ENCODE measurements around the gene PINK1. TPM values are rescaled to one million over a fixed set of nuclear protein-coding genes. Genes with fewer than 3 reads are reported as not detected.
"Not testable (repeated sequence)": the region's sequence is repeated elsewhere in the genome, so short reads cannot be mapped to it uniquely, and the experiment has no call there.

The PINK1 gene
- total RNA-seq, 1 experiment from 2014 or later: 6.7 TPM

DNA sequence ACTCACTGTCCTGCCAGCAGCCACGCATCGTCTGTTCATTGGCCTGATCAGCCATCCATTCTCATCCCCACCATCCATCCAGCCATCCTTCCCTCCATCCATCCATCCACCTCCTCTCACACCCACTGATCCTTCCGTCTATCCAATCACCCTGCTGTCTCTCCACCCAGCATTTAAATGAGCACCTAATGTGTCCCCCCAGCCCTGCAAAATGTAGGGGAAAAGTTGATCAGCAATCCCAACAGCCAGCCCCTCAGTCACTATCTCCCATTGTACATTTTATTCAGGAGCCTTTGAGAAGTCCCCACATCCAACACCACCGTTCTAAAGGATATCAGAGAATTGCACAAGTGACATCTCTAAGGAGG, 39.0 kb downstream of the PINK1 start:
- no peak for DNase-seq (ENCODE audit: extremely low read depth, low read depth)

DNA sequence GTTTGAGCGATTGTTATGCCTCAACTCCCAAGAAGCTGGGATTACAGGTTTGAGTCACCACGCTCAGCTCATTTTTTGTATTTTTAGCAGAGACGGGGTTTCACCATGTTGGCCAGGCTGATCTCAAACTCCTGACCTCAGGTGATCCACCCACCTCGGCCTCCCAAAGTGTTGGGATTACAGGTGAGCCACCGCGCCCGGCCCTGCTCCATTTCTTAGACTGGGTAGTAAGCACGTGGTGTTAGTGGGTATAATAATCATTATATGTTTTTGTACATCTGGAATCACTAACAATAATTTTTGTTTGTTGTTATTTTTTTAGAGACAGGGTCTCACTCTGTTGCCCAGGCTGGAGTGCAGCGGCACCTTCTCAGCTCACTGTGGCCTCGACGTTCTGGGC, 40.4 kb downstream of the PINK1 start:
- not testable (repeated sequence) for DNase-seq (ENCODE audit: extremely low read depth, low read depth)

DNA sequence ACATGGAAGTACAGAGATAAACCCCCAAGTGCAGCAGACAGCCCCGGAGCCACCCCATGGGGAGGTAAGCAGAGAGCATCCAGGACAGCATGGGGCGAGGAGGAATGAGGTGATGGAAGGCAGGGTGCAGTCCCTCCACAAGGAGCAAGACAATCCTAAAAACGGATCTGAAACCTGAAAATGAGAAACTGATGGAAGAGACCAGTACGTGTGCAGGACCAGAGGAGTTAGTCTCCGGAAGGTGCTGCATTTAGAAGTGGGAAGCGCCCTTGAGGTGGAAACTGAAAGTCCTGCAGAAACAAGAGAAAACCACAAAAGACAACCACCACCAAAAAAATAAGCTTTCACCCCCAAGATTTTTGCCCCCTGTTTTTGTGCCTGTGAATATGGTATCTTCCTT, 45.3 kb downstream of the PINK1 start:
- no peak for DNase-seq (ENCODE audit: extremely low read depth, low read depth)

DNA sequence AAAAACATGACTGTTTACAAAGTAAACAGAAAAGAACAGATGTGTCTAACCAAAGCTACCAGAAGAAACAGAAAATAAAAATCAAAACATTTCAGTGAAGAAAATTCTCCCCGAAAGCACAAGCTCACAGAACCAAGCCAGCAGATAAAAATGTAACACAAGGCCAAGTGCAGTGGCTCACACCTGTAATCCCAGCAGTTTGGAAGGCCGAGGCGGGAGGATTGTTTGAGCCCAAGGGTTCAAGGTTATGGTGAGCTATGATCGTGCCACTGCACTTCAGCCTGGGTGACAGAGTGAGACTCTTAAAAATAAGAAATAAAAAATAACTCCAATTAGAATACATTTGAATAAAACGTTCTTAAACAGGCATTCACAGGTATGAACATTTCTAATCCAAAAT, 47.0 kb downstream of the PINK1 start:
- DNase-seq (ENCODE audit: extremely low read depth, low read depth): no peak

DNA sequence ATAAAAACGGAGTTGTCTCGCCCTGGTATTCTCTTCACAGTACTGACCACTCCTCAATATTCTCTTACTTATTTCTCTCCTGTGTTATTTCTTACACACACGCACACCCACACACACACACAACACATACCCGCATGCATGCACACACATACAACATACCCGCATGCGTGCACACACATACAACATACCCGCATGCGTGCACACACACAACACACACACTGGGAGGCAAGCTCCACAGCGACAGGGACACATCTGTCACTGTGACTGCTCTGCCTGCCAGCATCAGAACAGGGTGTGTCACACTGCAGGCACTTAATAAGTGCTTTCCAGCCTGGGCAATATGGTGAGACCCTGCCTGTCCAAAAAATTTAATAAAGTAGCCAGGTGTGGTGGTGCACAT, 48.7 kb downstream of the PINK1 start:
- DNase-seq (ENCODE audit: extremely low read depth, low read depth): no peak

DNA sequence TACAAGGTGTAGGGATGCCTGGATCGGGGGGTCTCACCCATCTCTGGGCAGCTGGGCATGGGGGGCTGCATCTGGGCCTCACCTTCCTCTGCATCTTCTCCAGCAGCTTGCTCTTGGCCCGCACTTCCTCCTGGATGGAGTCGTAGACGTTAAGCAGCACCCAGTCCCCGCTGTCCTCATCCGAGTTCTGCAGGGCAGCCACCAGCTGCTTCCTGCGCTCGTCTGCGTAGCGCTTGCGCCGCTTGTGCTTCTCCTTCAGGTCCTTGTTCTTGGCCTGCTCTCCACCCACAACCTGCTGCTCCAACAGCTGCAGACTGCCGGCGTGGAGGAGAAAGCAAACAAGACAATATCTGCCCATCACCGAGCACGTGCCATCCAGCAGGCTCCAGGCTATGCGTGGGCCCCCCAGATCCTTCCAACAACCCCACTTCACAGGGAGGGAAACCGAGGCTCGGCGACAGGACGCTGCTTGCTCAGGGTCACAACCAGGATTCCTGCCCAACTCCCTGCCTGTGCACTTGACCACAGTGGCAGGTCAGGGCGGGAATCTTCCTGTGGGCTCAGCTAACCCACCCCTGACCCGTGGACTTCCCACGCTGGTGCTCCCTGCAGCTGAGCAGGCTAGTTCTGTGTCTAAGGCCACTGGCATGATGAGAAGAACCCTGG, 49.4 kb downstream of the PINK1 start:
- DNase-seq (ENCODE audit: extremely low read depth, low read depth): no peak

DNA sequence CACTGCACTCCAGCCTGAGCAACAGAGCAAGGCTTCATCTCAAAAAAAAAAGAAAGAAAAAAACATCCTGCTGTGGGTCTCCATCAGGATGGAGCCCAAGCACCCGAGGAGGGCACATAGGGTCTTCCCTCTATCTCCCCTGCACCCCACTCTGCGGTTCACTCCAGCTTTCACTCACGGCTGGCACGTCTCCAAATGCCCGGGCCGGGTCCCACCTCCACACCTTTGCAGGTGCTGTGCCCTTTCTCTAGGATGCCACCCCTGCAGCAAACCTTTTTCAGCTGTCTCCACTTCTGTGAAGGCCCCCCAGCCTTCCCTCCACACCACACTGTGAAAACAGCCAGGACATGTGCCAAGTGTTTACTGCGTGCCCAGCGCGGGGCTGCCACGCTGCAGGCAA, 50.4 kb downstream of the PINK1 start:
- no peak for DNase-seq (ENCODE audit: extremely low read depth, low read depth)

DNA sequence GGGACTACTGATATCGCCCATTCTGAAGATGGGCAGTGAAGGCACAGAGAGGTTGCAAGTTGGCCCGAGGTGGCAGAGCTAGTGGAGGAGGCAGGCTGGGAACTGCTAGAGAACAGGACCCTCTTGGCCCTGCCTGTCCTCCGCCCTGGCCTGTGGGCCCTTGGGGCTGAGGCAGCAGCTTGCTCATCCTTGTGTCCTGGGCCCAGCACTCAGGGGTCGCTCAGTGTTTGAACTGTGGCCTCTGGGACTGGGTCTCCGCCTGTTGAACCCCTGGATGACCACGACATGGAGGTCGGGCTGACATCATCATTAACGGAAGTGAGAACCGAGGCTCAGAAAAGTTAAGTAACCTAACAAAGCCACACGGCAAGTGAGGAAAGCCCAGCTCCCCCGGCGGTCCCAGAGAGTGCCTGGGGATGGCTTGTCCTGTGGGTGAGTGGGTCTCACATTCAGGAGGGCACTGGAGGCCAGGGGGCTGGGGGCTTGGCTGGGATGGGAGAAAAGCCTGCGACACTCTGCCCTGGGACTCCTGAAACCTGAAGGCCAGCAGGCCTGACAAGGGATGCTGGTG, 50.9 kb downstream of the PINK1 start:
- DNase-seq (ENCODE audit: extremely low read depth, low read depth): no peak

DNA sequence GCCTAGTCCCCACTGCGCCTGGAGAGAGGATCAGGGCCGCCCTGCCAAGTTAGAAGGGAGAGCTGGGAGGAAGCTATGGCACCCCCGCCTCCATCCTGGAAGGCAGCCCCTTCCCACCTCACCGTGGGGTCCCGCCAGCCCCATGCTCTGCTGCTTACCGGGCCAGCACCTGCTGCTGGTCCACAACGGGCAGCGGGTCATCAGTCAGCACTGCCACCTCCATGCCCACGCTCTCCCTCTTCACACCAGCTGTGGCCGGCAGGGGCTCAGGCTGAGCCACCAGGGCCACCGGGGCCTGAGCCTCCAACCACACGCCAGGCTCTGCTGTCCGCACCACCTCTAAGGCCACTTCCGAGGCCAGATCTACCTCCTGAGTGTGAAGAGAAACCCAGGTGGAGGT, 51.4 kb downstream of the PINK1 start:
- no peak for DNase-seq (ENCODE audit: extremely low read depth, low read depth)

DNA sequence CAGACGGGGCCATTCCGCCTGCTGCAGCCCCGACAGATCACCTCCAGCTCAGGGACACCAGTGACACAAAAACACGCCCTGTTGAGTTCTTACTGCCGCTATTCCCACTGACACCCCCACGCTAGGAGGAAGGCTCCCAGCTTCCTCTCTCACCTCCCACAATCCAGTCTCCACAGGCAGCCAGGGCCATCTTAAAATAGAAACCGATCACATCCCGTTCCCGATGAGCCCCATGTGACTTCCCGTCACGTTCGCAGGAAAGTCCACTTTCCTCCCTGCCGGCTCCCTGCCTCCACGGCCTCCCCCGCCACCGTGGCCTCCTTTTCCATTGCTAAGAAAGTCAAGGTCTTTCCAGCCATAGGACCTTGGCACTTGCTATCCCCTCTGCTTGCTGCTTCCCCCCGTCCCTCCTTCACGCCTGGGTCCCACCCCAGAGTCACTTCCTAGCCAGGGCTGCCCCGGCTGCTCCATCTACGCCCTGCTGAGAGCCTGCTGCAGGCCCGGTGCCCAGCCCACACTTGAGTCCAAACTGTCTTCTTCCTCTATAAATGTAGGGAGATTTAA, 51.9 kb downstream of the PINK1 start:
- no peak for DNase-seq (ENCODE audit: extremely low read depth, low read depth)

DNA sequence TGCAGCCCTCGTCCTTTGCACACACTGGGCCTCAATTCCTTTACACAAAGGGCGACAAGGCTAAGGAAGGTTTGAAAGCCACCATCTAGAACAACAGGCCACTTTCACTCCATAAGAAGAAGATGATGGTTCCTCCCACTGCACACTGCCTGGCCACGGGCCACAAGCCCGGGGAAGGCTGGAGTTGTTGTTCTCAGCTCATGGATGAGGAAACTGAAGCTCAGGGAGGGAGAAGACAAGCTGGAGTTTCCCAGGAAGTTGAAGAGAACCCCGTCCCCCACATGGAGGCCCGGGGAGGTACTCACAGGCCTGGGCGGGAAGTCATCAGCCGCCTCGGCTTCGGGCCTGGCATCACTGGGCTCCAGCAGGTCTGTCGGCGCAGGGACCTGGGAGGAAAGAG, 52.5 kb downstream of the PINK1 start:
- DNase-seq (ENCODE audit: extremely low read depth, low read depth): no peak

DNA sequence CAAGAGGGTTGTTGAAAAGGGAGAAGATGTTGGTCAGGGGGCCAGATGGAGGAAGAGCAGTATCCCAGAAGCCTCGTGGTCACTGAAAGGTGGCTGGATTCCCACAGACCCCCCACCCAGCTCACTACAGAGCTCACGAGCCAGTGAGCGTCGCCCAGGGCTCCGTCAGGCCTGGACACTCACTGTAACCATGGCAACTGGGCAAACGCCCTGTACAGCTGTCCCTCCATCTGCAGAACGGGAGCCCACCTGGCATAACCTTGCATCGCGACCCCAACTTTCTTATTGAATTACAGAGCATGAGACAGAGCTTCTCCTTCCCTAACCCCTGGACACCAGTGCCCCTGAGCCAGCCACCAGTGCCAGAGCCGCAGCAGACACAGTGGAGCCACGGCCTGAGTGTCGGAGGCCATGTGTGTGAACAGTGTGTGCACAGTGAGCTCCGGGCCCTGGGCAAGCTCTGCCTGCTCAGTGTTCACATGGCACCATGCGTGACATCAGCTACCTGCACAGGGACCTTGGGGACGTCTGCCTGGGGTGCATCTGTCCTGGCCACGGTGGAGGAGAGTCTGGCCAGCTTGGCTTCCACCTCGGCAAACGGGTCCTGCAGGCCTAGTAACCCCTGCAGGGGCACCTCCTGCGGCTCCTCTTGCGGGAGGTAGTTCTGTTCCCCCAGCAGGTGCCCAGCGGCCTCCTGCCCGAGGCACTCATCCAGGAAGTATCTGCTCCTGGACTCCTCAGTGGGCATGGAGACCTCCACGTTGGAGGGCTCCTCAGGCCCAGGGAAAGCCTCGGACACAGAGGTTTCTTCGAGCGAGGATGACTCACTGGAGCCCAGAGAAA, 53.8 kb downstream of the PINK1 start:
- no peak for DNase-seq (ENCODE audit: extremely low read depth, low read depth)

DNA sequence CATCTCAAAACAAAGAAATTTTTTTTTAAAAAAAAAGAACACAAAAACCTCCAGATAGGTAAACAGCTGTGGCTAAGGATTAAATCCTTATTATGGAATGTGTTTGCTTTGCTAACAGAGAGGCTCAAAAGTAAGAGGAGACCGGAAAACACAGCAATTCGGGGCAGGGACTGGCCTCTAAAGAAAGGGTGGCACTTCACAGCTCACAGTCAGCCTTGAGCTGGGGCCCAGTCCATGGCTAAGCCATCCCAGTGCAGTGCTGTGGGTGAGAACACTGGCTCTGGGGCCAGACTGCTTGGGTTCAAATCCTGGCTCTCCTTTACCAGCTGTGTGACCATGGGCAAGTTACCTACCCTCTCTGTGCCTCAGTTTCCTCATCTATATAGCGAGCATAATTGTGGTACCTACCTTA, 56.4 kb downstream of the PINK1 start:
- no peak for DNase-seq (ENCODE audit: extremely low read depth, low read depth)

DNA sequence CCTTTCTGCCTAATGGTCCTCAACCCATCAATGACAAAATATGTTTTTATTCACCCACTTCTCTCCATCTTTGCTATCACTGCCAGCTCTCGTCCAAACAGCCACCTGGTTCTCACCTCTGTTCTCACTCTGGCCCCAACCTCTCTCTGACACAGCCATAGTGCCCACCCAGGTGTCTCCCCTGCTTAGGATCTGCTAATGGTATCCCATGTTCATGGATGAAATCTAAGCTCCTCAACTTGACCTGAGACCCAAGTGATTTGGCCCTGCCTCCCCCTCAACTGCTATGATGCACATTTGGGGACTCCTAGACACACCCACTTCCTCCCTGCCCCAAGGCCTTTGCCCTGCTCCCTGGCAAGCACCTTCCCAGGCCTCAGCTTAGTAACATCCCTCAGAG, 58.6 kb downstream of the PINK1 start:
- no peak for DNase-seq (ENCODE audit: extremely low read depth, low read depth)

DNA sequence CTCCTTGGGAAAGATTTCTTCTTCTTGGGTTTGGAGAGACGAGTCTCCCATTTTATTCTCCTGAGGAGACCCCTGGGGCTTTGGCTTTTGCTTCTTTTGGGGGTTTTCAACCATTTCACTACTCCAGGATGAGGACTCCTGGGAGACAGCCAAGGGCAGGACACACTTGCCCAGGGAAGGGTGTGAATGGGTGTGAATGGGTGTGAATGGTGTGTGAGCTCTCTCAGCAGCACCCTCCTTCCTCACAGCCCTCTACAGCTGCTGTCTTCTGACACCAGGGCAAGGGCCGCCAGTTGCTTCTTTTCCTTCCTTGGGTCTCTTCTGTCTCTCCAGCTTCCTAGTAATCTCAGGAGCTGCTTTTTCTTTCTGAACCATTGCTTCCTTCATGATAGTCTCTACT, 60.4 kb downstream of the PINK1 start:
- DNase-seq (ENCODE audit: extremely low read depth, low read depth): no peak

DNA sequence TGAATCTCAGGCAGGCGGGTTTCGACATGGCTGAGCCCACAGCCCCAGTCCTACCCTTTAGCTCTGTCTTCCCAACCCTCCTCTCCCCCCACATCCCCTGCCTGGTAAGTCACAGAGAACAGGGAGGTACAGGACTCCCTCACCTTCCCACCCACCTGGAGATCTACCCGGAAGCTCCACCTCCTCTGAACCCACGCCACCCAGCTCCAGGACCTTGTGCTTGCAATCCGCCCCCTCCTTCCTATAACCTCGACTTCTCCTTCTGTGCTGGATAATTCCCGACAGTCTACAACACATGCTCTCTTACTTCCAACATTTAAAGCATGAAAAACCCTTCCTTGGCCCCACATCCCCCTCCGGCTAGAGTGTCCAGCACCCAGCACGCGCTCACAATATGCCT, 62.3 kb downstream of the PINK1 start:
- no peak for DNase-seq (ENCODE audit: extremely low read depth, low read depth)

DNA sequence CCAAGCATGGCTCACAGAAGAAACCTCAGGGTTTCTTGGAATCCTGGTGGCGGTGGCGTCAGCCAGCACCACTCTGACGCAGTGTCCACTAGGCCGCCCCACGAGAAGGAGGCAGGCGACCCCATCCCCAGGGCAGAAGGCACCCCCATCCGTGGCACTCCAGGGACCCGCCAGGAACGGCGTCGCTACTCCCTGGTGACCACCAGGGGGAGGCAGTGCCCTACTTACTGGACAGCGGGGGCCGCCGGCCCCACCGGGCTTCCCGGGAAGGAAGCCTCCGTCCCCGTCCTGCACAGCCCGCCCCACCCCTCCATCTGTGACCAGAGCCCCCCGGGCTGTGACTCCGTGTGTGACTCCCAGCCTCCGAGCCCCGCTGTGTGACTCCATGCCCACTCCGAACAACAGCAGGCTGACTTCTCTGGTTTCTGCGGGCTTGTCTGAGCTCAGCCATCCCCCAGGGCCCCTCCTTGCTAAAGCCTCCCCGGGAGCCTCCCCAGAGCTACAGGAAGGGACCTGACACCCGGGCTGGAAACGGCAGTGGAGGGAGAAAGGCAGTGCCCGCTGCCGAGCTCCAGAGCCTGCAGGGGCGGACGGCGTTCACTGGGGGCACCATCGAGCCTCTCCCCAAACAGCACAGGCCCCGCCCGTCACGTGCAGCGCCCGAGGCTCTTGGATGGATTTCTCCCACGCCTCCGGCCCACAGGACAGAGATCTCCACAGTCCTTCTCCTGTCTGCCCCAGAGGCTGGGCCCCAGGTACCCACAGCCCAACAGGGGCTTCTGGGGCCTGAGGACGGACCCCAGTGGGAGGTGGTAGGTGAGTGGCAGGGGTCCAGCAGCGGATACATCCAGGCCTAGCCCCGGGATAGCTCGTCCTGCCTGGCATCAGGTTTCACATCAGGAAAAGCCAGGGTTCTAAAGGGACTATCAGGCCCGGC, 63.4 kb downstream of the PINK1 start:
- peak; percentile 68 for DNase-seq (ENCODE audit: extremely low read depth, low read depth)

DNA sequence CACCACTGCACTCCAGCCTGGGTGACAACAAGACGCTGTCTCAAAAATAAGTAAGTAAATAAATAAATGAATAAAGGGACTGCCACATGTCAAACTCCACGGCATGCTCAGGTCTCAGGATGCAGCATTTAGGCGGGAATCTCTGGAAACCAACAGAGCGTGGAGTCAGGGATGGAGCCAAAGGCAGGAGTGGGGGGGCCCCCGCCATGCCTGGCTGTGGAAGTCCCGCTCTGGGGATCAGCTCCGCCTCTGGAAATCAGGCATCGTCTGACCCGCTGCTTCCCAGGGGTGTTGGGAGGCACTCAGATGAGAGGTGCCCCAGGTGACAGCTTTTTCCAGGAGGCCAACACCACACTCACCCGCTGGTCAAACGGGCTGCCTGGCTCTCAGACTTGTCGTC, 64.3 kb downstream of the PINK1 start:
- DNase-seq (ENCODE audit: extremely low read depth, low read depth): no peak

DNA sequence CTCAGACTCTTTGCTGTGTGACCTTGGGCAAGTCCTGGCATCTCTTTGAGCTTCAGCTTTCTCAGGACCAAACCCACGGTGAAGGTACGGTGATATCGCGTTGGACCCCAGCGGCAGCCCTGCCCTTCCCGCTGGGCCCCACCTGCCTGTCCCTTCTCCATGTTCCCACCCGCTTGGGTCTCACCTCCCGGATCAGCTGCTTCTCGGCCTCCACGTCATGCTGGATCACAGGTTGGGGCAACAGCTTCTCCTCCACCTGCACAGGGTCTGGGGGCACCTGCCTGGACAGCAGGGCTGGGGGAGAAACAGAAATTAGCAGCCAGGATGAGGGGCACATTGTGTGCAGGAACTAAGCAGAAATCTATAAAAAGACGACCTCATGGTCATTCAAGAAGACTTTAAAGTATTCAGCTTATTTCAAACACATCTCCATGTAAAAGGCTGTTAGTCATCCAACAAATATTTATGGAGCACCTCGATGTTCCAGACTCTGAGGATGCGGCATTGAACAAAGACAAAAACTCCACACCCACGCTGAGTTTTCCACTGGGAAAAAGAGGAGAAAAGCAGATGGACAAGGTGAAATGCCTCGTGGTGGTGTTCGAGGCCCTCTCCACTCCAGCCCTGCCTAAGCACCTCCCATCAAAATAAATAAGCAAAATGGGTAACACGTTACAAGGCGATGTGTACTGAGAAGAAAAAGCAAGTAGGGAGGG, 65.1 kb downstream of the PINK1 start:
- no peak for DNase-seq (ENCODE audit: extremely low read depth, low read depth)

DNA sequence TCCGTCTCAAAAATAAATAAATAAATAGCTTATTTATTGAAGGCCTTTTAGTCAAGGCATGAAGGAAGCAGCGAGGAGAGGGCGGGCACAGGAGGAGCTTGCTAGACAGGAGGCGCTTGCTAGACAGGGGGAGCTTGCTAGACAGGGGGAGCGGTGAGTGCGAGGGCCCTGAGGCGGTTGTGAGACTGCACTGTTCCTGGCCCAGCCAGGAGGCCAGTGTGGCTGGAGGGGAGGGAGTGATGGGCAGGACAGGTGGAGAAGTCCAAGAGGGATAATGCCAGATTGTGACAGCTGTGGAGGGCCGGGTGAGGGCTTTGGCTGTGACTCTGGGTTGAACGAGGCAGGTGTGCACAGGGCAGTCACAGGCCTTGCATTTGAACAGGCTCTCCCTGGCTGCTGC, 66.3 kb downstream of the PINK1 start:
- DNase-seq (ENCODE audit: extremely low read depth, low read depth): no peak
